GM21528 (cell line): ENCODE measurements around the gene LYPD6B.

Experiments used
- ATAC-seq: cut with Tn5 transposase; IDR thresholded peaks from one replicate; pipeline ENCODE4 v1.9.1; 2021; ENCODE audit warnings: mild to moderate bottlenecking, moderate library complexity; ENCODE audit not compliant: unreplicated experiment, low FRiP score

LYPD6B gene

DNA sequence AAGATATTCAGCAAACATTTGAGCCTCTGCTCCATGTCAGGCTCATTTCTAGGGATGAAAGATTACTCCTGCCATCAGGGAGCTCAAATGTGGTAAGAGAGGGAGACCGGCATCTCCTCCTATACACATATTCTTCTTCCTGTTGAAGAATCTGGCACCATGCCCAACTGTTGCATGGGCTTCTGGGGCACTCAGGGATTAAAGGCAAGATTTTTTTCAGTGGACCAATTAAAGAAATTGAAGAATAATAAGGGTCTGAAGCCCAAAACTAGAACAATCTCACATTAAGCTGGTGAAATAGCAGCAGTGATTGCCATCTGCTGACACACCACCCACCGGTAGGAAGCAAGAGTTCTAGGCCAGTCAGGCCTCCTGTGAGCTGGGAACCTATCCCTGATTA, 146.5 kb downstream of the LYPD6B start:
- no peak for ATAC-seq

DNA sequence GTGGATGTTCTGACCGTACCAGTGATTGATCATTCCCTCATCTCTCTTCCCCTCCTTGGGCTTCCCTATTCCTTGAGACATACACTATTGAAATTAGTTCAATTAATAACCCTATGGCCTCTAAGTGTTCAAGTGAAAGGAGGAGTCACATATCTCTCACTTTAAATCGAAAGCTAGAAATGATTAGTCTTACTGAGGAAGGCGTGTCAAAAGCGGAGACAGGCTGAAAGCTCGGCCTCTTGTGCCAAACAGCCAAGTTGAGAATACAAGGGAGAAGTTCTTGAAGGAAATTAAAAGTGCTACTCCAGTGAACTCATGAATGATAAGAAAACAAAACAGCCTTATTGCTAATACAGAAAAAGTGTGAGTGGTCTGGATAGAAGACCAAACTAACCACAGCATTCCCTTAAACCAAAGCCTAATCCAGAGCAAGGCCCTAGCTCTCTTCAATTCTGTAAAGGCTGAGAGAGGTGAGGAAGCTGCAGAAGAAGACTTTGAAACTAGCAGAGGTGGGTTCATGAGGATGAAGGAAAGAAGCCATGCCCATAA, 147.5 kb downstream of the LYPD6B start:
- ATAC-seq: no peak

DNA sequence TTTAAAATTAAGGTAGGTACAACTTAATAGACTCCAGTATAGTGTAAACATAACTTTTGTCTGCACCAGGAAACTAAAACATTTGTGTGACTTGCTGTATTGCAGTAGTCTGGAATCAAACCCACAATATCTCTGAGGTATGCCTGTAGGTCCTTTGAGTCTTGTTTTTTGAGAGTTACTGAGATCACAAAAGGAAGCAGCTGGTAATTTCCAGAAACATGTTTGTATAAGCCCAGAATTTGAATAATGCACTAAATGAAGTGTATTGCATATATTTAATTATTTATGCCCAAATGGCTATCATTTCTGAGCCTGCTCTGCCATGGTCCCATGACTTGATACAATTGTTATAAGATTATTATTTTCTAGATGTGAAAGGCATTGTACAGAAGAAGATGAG, 148.6 kb downstream of the LYPD6B start:
- no peak for ATAC-seq

DNA sequence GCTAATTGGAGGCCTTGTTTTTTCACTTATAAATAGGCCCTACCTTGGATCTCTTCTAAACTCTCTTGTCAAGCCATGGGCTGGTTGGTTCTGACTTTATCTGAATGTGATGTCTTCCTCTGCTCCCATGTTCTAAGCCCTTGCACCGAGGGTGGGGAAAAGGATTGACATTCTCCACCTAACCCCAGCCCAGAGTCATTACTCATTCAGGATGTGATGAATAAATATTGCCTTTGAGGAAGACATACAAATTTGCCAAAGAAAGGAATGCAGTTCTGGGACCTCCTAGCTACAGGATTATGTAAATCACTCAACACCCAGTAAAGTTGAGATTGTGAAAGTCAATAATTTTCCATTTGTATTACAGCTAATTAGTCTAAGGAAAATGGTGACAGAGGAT, 149.8 kb downstream of the LYPD6B start:
- no peak for ATAC-seq

DNA sequence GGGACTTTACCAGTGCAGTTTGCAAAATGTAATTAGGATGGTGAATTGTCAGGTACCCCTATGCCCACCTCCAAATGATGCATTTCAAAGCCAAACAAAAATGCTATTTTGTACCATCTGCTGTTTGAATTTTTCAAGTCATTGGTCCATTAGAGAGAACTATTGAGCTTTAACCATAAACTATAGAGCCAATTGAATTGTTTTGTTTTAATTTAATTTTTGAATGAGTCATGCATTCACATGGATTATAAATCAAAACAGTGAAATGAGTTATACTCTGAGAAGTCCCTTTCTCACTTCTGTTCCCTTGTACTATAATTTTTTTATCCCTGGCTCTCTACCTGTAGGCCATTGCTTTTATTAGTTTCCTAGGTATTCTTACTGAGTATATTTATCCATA, 151.3 kb downstream of the LYPD6B start:
- no peak for ATAC-seq

DNA sequence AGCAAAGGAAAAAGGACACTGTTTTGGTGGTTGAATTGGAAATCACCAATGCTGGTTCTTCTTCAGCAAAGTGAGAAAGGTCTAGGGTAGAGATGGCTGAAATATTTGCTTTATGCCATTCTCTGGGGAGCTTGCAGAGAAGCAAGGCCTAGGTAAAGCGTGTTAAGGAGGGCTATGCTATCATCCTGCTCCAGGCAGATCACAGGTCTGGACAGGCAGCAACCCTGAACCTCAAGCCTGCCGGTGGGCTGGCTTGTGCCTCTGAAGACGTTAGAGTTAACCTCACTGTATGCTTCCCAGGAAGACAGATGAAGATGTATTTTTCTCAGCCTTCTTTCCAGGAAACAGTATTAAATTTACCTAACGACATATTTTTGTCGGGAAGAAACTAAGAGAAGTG, 153.4 kb downstream of the LYPD6B start:
- ATAC-seq: no peak

DNA sequence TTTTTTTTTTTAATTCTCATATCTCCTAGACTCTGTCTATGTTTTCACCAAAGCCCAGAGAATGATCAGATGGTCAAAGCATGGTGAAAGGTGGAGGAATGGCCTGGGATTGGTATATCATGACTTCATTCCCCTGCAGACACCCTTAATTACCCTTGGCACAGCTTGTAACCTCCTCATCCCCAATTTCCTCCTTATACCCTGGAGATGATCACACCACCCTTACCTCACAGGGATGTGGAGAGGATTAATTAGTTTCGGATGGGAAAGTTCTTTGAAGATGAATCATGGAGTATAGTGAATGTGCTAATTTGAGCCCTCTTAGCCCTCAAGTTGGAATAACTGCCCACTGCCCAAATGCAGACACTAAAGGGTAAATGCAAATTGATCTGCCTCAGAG, 153.9 kb downstream of the LYPD6B start:
- ATAC-seq: no peak

DNA sequence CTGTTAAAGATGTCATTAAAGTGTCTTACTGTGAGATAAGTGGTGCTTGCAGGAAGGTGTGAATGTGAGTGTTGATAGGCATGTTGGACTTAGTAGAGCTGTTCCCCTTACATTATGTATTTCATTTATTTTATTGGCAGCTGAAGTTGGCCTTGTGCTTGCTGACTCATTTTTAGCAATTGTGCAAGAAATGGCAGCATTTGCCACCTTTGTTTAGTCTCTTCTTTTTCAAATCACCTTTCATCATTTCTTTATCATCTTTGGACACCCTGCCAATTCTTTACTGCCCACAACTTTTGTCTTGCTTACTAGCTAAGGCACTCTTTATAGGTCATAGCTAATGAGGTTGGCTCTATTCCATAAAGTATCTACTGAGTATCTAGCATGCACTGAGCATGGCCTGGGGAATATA, 161.6 kb downstream of the LYPD6B start:
- no peak for ATAC-seq

DNA sequence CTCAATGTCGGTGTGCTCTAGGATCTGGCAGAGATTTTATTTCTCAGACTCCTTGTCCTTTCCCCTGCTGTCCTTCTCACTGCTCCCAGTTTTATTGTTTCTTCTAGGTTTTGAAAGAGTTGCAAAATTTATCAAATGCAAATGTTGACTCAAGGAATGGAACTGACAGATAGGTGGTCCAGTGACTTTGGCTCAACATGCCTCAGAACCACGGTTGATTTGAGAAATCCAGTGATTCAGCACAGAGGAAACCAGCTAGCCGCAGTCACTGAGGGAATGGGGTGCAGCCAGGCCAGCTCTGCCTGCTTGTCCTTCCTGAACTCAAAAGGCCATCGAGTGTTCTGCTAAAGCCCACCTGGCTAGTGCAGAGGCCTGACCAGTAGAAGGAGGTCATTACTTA, 166.2 kb downstream of the LYPD6B start:
- ATAC-seq: no peak

DNA sequence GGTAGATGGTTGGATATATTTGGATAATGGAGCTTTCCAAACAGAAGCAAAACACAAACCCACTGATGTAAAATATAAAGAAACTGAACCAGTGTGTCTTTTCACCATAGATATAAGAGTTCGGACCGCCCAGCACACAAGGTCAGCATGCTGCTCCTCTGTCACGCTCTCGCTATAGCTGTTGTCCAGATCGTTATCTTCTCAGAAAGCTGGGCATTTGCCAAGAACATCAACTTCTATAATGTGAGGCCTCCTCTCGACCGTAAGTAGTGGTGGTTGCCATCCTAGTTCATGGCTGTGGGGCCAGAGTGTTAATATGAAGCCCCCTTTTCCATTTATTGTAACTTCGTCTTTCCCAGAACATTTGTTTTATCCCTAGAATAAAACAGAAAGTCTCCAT, 166.6 kb downstream of the LYPD6B start:
- no peak for ATAC-seq

DNA sequence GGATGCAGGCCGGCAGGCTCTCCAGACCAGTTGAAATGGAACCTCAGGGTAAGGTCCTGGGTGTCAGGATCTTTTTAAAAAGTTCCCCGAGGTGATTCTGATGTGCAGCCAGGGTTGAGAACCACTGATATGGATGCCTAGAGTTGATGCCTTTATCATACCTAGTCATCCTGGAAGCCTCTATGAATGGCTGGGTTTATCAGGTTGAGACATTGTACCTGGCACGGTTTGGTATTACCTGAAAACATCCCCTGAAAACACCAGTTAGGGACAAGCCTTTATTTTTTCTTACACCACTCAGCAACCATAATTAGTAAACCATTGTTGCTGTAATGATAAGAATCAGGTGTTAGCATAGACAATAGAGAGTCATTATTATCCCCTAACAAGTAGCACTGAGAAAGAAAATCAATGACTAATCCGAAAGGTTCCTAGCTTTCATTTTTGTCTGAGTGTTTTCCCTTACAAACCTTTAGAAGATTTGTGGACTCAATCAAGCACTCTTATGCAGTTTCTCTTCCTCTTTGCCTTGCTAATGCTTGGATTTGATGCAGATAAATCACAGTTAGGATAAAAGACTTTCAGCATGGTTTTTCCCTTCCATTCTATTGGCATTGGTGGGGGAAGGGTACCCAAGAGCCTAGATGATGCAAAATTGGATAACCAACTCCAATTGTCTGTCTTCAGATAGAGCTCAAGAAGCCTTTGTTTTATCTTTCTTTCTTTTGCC, 175.4 kb downstream of the LYPD6B start:
- ATAC-seq: no peak

DNA sequence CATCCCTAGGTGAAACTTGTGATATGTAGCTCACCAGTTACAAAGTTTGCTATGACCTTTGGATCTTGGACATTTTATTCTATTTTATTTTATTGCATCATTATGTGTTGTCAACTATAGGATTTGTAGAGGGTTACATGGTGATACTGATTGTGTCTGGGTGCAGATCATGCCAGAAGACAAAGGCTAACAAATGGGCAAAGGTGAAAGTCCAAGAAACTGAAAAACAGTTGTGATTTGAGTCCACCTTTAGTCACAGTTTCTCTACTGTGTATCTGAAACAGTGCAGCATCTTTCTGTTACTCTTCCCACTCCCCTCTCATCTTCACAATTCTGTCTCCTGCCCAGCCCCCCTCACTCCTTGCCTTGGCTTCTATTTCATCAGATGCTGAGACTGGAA, 180.0 kb downstream of the LYPD6B start:
- ATAC-seq: no peak

DNA sequence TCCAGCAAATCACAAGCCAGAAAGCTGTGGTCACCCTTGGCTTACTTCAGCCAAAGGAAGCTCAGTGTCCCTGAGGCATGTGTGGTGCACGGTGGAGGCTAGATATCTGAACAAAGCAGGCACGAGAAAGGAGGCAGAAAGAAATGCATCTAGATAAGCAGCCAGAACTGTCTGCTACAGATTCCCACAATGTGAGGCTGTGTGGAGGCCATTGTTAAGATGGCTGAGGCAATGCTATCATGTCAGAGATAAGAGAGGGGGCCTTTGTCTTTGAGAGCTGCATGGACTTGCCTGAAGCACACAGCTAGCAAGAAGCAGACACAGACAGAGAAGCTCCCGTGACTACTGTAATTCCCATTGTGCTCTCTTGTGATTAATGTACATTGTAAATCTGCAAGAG, 181.4 kb downstream of the LYPD6B start:
- no peak for ATAC-seq

DNA sequence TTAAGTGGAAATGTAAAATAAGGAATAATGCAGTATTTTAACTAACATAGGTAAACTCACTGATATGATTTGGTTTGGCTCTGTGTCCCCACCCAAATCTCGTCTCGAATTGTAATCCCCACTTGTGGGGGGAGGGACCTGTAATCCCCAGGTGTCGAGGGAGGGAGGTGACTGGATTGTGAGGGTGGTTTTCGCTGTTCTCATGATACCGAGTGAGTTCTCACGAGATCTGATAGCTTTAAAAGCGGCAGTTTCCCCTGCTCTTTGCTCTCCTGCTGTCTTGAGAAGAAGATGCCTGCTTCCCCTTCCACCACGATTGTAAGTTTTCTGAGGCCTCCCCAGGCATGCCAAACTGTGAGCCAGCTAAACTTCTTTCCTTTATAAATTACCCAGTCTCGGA, 182.5 kb downstream of the LYPD6B start:
- ATAC-seq: no peak

DNA sequence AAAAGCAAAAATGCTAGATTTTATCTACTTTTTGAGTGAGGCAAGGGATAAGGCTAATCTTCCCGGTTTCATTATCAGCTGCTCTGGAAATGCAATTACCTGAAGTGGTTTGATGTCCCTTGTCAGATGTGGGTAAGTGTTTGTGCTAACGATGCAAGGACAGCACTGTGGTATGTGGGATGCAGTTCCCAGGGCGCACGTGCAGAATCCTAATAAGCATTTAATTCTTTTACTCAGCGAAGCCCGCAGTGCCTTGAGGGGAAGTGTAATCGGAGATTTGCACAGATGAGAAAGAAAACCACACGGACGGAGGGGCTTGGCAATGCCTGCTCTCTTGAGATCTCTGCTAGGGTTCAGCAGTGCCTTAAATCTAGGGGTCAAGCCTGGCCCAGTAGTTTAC, 183.4 kb downstream of the LYPD6B start:
- no peak for ATAC-seq

DNA sequence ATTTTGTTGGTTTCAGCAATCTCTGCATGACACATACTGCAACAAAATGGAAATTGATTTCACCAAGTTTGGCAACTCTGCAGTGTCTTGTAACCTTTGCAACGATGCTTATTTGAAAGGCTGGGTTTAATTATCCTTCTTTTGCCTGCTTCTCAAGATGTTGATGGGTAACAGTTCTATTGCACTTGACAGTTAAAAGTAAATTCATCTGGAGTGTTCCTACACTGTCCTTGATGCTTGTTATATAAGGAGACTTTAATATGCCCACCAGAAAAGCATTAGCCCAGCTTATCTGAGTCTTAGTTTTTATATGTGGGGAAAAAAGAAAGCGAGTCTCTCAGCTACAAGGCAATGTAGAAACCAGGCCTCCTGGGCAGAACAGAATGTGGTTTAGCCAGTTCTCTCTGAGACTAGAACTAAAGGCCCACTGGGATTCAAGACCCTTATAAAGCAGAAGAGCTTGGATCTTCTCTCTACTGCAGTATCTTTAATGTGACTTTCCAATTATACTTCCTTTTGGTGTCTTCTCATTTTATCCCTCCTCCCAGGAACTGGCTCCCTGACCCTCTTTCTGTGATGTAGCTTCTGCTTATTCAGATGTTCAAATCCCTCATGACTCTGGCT, 185.1 kb downstream of the LYPD6B start:
- ATAC-seq: no peak

DNA sequence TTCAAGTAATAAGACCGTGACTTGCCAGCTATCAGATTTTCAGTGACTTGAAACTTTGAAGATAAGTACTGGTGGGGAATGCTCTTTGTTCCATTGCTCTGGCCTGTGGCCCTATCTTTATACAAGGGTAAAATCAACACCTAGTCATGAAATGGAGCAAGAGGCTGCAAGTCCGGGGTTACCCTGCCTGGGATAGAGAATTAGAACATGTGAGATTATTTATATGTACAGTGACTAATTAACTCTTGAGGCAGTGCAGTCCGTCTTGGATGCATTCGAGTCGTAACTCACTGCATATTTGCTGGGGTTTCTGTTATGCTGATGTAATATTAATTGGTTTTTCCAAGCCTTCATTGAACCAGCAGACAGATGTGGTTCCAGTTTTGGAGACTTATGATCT, 186.0 kb downstream of the LYPD6B start:
- ATAC-seq: no peak

DNA sequence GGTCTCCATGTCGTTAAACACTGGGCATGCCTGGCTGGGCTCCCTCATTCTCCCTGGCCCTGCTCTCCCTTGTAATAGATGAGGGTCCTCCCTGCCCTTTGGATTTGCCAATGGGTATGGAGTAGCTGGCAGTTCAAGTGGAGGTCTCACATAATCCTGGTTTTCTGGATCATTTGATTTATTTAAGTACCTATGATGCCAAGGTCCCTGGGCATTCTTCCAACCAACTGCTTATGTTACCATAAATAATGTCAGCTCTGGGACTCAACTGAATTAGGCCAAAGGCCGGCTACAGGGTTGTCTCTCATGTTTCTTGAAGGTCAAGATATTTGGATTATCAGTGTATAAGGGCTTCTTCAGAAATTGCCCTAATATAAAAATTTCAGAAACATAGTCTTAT, 186.9 kb downstream of the LYPD6B start:
- ATAC-seq: no peak

DNA sequence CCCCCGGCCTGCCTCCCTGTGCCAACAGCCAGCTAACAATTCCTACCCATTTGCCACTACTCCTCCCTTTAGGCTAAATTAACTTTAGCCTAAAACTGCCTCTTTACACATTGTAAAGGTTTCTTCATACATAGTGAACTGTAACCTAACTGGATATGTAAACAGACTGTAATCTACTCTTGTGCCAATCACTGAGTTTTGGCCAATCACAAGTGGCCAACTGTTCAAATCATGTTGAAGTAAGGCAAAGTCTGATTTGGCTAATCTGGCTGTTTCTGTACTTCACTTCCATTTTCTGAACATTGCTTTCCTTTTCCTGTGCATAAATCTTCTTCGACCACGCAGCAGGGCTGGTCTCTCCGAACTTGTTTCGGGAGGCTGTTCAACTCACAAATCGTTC, 188.3 kb downstream of the LYPD6B start:
- ATAC-seq: no peak

DNA sequence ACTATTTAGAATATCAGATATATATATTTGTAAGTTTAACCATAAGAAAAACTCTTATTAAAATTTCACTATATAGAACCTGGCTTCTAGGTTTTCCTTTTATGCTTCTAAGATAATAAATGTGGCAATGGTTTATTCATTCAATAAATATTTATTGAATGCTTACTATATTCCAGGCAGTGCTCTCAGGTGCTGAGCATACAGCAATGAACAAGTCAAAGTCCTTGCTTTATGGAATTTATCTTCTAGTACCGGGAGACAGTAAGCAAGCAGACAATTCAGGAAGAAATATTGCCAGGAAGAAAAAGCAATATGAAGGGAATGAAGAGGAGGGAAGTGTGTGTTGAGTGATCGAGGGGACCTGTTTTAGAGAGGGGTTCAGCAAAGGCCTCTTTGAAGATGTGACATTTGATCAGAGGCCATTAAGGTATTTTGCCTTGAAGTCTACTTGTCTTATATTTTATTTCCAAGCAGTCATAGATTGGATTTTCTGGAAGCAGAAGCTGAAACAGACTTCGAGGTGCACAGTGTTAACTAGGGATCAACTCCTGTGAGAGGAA, 197.4 kb downstream of the LYPD6B start:
- no peak for ATAC-seq

DNA sequence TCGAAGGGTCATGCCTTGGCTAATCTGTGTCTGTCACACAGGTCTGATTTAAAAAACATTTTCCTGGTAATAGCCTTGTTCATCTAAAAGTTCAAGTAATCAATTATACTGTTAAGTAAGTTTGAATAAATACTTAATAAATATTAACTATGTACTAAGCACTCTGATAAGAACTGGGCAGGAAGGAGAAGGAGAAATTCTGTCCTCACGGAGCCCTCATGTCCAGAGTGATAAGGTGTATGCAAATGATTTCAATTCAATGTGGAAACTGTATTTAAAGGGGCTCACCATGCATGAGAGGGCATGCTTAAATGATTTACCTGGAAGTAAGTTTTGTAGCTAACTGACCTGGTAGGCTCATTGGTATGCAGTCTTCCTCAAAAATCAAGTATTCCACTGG, 197.9 kb downstream of the LYPD6B start:
- ATAC-seq: no peak

DNA sequence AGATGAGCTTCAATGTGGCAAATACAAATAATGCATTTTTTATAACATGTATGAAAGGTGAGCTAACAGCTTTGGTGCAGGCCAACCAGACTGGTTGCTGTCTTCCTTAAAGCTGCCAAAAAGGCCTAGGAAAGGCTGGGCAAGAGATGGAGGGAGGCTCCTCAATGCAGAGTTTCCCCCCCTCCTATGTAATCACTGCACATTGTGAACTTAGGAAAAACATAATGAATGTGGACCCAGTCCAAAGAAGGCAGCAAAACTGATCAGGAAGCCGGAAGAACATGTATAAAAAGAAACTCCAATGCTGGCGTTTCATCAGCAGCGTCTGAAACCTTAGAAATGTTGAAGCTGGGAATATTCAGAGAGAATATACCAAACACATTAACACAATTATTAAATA, 207.7 kb downstream of the LYPD6B start:
- ATAC-seq: no peak
